ENCODE measurements around the gene ADTRP. TPM values are rescaled to one million over a fixed set of nuclear protein-coding genes. Genes with fewer than 3 reads are reported as not detected.

Gene ADTRP
- total and polyA plus RNA-seq, 2 of the 13 experiments (the other 11 are each of a cell fraction or from before 2014, with no cell fraction given) = not detected

DNA sequence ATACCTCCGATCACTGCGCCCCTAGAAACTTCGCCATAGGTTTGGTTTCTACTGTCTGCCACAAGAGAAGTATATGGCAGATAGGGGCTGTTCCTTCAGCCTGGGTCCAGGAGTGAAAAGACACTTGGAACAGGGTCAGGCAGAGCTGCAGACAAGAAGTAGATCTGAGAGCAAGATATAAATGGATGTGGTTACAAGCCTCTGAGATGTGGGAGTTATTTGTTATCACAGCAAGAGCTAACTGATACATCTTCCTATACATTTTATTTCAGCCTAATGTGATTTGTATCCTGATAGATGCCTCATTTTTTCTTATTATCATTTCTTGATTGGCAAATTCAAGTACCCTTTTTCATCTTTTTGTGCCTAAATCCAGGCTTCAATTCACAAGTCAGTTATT, 40.9 kb upstream of the ADTRP start:
- intact Hi-C loops (cut with micrococcal nuclease; ENCODE audit: unreplicated experiment) (loop anchor here (10.0 kb wide), 1 partner anchor 105 kb away; no protein-coding TSS in a partner anchor), in situ Hi-C loops (cut with HindIII; ENCODE audit: extremely low pct_ligation_motif_present, low pct_unique_long_range_greater_than_20kb) (no loop called here)
- Histone ChIP-seq H3K9me3 (ENCODE audit: low read length) (no peaks in the 10 kb centered on the region), H3K36me3 (replicated peaks in 1 of 2; ENCODE audit: control insufficient read depth in 1 of 2, insufficient read depth in 2 of 2, low read length in 2 of 2) (no peaks in the 10 kb centered on the region), H3K27me3 (ENCODE audit: control insufficient read depth in 1 of 2, insufficient read depth in 2 of 2, low read length in 2 of 2) (0 out of 5 replicates have a peak, but pooled peaks cover 1 to 3% of the 10 kb centered on the region in 2 experiments), H3K79me2 (ENCODE audit: insufficient read depth, low read length) (no peaks in the 10 kb centered on the region), H3K4me2 (ENCODE audit: low read depth, low read length) (no peak overlapping the region), H3K4me1 (ENCODE audit: insufficient read depth, low read length) (no peaks in the 10 kb centered on the region), H3K9ac (ENCODE audit: insufficient read depth, low read depth, low read length) (no peak overlapping the region), H4K20me1 (ENCODE audit: insufficient read depth, low read length) (no peaks in the 10 kb centered on the region), H3K4me3 (replicated peaks in 1 of 3; ENCODE audit: insufficient read depth in 1 of 3, low read depth in 2 of 3, low read length in 3 of 3) (no peak overlapping the region), H2AFZ (ENCODE audit: low read length) (no peak overlapping the region), H3K27ac (ENCODE audit: extremely low read length, insufficient read depth, low read length) (no peak overlapping the region)
- no peak for FAIRE-seq
- WGBS (ENCODE audit: low lambda C conversion rate) = 54% methylated on average over 3 of the region's 3 CpGs
- POLR2A ChIA-PET = no interaction called here
- BruUV-seq (replicated peaks) = no TSS peak
- no peak for DNase-seq (ENCODE audit: low spot score)
- CTCF ChIA-PET (ENCODE audit: low intra/inter-chr PET ratio, low total read pairs) = no interaction called here
- TF ChIP-seq YEATS4 (CRISPR knock-in tag; IDR thresholded peaks at IDR 0.05; ENCODE audit: borderline replicate concordance) = no peak
- peak; percentile 35; the same call in 1 of the 2 replicates for TF ChIP-seq ZNF12 (CRISPR knock-in tag; IDR thresholded peaks at IDR 0.05)
- ATAC-seq = no peak

DNA sequence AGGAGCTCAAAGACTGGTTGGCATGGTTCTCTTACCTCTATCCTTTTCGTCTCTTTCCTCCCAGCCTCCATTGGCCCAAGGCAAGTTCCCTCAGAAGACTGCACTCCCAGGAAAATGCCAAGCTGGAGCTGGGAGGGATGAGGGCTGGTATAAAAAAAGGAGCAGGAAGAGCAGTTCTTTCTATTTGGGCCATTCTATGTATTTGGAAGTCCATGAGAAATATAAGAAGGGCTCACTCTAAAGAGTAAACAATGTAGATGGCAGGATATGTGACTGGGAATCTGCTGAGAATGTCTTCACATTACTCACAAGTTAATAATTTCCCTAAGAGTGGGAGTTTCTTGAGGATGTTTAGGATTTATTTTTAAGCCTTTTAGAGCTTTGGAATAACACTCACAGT, 36.6 kb upstream of the ADTRP start:
- no peak for ATAC-seq
- POLR2A ChIA-PET = no interaction called here
- H3K4me1 ChIP-seq (ENCODE audit: insufficient read depth, low read length) = no peaks in the 10 kb centered on the region
- no TSS peak for BruUV-seq (replicated peaks)
- no peaks in the 10 kb centered on the region for H4K20me1 ChIP-seq (ENCODE audit: insufficient read depth, low read length)
- H3K27me3 ChIP-seq (ENCODE audit: control insufficient read depth in 1 of 2, insufficient read depth in 2 of 2, low read length in 2 of 2) = 0 out of 5 replicates have a peak, but pooled peaks cover 1 to 3% of the 10 kb centered on the region in 2 experiments
- no peak overlapping the region for H3K4me2 ChIP-seq (ENCODE audit: low read depth, low read length)
- no peak overlapping the region for H3K27ac ChIP-seq (ENCODE audit: extremely low read length, insufficient read depth, low read length)
- no peak for DNase-seq (ENCODE audit: low spot score)
- intact Hi-C loops (cut with micrococcal nuclease; ENCODE audit: unreplicated experiment) = loop anchor here (10.0 kb wide), 1 partner anchor 100 kb away; no protein-coding TSS in a partner anchor
- no peaks in the 10 kb centered on the region for H3K9me3 ChIP-seq (ENCODE audit: low read length)
- CTCF ChIA-PET (ENCODE audit: low intra/inter-chr PET ratio, low total read pairs) = no interaction called here
- H3K79me2 ChIP-seq (ENCODE audit: insufficient read depth, low read length) = no peaks in the 10 kb centered on the region
- WGBS (ENCODE audit: low lambda C conversion rate) = 4% methylated on average over 1 of the region's 1 CpG
- no peak for FAIRE-seq
- H3K9ac ChIP-seq (ENCODE audit: insufficient read depth, low read depth, low read length) = no peak overlapping the region
- H3K4me3 ChIP-seq (replicated peaks in 1 of 3; ENCODE audit: insufficient read depth in 1 of 3, low read depth in 2 of 3, low read length in 3 of 3) = no peak overlapping the region
- H3K36me3 ChIP-seq (replicated peaks in 1 of 2; ENCODE audit: control insufficient read depth in 1 of 2, insufficient read depth in 2 of 2, low read length in 2 of 2) = no peaks in the 10 kb centered on the region
- no peak overlapping the region for H2AFZ ChIP-seq (ENCODE audit: low read length)
- in situ Hi-C loops (cut with HindIII; ENCODE audit: extremely low pct_ligation_motif_present, low pct_unique_long_range_greater_than_20kb) = no loop called here
- TF ChIP-seq ZNF382 (CRISPR knock-in tag; IDR thresholded peaks at IDR 0.05; ENCODE audit: borderline replicate concordance) (no peak), HIC2 (CRISPR knock-in tag; IDR thresholded peaks at IDR 0.05; ENCODE audit: low read depth) (no peak), ZNF703 (CRISPR knock-in tag; IDR thresholded peaks at IDR 0.05; ENCODE audit: borderline replicate concordance) (no peak), ZNF878 (CRISPR knock-in tag; IDR thresholded peaks at IDR 0.05) (no peak), ZNF326 (CRISPR knock-in tag; IDR thresholded peaks at IDR 0.05; ENCODE audit: borderline replicate concordance) (no peak), BRCA1 (CRISPR knock-in tag; IDR thresholded peaks at IDR 0.05) (no peak), ZNF761 (CRISPR knock-in tag; conservative IDR thresholded peaks at IDR 0.05) (no peak)
- TF ChIP-seq, protein P1, sequence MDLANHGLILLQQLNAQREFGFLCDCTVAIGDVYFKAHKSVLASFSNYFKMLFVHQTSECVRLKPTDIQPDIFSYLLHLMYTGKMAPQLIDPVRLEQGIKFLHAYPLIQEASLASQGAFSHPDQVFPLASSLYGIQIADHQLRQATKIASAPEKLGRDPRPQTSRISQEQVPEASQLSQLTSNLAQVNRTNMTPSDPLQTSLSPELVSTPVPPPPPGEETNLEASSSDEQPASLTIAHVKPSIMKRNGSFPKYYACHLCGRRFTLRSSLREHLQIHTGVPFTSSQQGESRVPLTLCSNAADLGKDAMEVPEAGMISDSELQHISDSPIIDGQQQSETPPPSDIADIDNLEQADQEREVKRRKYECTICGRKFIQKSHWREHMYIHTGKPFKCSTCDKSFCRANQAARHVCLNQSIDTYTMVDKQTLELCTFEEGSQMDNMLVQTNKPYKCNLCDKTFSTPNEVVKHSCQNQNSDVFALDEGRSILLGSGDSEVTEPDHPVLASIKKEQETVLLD (CRISPR knock-in tag; IDR thresholded peaks at IDR 0.05; ENCODE audit: low read depth) = no peak
- TF ChIP-seq, protein P2, sequence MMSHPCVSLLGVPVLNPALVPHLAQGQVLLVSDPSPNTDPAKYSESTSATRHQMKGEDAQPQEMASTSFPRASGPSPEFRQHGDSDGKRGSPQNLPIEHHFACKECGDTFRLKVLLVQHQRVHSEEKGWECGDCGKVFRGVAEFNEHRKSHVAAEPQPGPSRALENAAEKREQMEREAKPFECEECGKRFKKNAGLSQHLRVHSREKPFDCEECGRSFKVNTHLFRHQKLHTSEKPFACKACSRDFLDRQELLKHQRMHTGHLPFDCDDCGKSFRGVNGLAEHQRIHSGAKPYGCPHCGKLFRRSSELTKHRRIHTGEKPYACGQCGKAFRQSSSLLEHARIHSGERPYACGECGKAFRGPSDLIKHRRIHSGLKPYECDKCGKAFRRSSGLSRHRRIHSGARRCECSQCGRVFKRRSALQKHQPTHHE (CRISPR knock-in tag; IDR thresholded peaks at IDR 0.05; ENCODE audit: borderline replicate concordance) = no peak

Measured in HepG2 (cell line).